ENCODE data around the gene REG3G. TPM values are rescaled to one million over a fixed set of nuclear protein-coding genes. Genes with fewer than 3 reads are reported as not detected.

Gene REG3G
- total RNA-seq (not detected), polyA plus RNA-seq (not detected)
- long read RNA-seq, donor 1 = 0 reads
- long read RNA-seq, donor 2 = 0 reads
- long read RNA-seq, donor 3 = 0 reads
- long read RNA-seq, donor 4 = 0 reads

- intact Hi-C loops (cut with DNase I) = no loop called here
- no peaks in the 10 kb centered on the region for H3K9me3 ChIP-seq (ENCODE audit: control insufficient read depth, low read length)
- DNase-seq = no peak
- no peaks in the 10 kb centered on the region for H3K4me1 ChIP-seq (ENCODE audit: control insufficient read depth, insufficient read depth, low read length)
- H3K27ac ChIP-seq (ENCODE audit: low read length) = no peak within 1 kb of the TSS
- no peaks in the 10 kb centered on the region for H3K27me3 ChIP-seq (ENCODE audit: control insufficient read depth, insufficient read depth)
- no peak for ATAC-seq
- no peak within 1 kb of the TSS for H3K4me3 ChIP-seq (ENCODE audit: low read length)
- WGBS = 27% methylated on average over 3 of the region's 3 CpGs
These were observed at the start of gene REG3G for GRCh38 chr2:79025421-79025820. Gene REG3G (plus strand): TSS chr2:79025702. CDS start chr2:79026094, 392 bp downstream.

GRCh38 chr2:78977661-78978145 is 47.8 kb upstream of the REG3G start:
- WGBS = 65% methylated on average over 4 of the region's 4 CpGs
- Histone ChIP-seq H3K4me3 (ENCODE audit: low read length) (no peak overlapping the region), H3K9me3 (ENCODE audit: control insufficient read depth, low read length) (no peaks in the 10 kb centered on the region), H3K27ac (ENCODE audit: low read length) (no peak overlapping the region), H3K4me1 (ENCODE audit: control insufficient read depth, insufficient read depth, low read length) (no peaks in the 10 kb centered on the region), H3K27me3 (ENCODE audit: control insufficient read depth, insufficient read depth) (no peaks in the 10 kb centered on the region)
- no peak for ATAC-seq
- DNase-seq = no peak
- intact Hi-C loops (cut with DNase I) = no loop called here

- intact Hi-C loops (cut with DNase I) = no loop called here
These were observed 47.2 kb upstream of the REG3G start for GRCh38 chr2:78978340-78978739.

DNA sequence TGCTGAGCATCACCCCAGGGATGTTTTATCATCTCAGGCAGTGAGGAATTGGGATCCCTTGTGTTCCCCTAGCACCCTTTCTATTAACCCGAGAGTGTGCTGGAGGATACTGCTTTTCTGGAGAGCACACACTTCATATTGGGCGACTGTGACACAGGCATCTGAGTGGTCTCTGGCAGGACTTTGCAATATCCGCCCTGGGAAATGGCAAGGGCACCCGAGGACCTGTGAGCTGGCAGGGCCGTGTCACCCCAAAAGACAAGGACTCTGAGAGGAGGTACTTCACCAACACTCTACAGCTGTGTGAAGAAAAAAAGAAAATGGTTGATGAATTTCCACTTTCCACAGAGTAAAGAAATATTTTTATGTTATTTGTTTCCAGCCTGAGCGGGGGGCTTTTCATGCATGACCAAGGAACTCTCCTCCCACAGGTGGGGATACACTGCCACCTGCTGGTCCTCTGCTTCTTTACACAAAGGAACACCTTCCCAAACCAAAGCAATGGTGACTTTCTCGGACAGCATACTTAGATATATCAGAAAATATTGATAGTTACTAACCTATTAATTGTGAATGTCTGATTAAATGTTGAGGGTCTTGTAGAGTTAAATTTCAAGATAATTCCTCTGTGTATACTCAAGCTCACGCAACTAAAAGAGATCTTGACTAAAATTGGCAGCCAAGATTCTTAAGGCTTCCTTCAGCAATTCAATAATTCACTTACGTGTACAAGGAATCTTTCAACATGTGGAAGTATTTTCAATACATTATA is 45.9 kb upstream of the REG3G start:
- Histone ChIP-seq H3K9me3 (ENCODE audit: control insufficient read depth, low read length) (no peaks in the 10 kb centered on the region), H3K27me3 (ENCODE audit: control insufficient read depth, insufficient read depth) (no peaks in the 10 kb centered on the region), H3K4me3 (ENCODE audit: low read length) (no peak overlapping the region), H3K27ac (ENCODE audit: low read length) (no peak overlapping the region), H3K4me1 (ENCODE audit: control insufficient read depth, insufficient read depth, low read length) (no peaks in the 10 kb centered on the region)
- ATAC-seq (no peak), DNase-seq (peak in 1 of 3 donors; percentile 23)
- 27% methylated on average over 9 of the region's 9 CpGs for WGBS
- intact Hi-C loops (cut with DNase I) = no loop called here

More at GRCh38 chr2:78978340-78978739, 47.2 kb upstream of the REG3G start:
- no peak for ATAC-seq
- Histone ChIP-seq H3K4me3 (ENCODE audit: low read length) (no peak overlapping the region), H3K4me1 (ENCODE audit: control insufficient read depth, insufficient read depth, low read length) (no peaks in the 10 kb centered on the region), H3K9me3 (ENCODE audit: control insufficient read depth, low read length) (no peaks in the 10 kb centered on the region), H3K27me3 (ENCODE audit: control insufficient read depth, insufficient read depth) (no peaks in the 10 kb centered on the region), H3K27ac (ENCODE audit: low read length) (no peak overlapping the region)
- DNase-seq = no peak

- no peak overlapping the region for H3K4me3 ChIP-seq (ENCODE audit: low read length)
- H3K27me3 ChIP-seq (ENCODE audit: control insufficient read depth, insufficient read depth) = no peaks in the 10 kb centered on the region
- DNase-seq (no peak), ATAC-seq (no peak)
- no peaks in the 10 kb centered on the region for H3K4me1 ChIP-seq (ENCODE audit: control insufficient read depth, insufficient read depth, low read length)
- 60% methylated on average over 1 of the region's 1 CpG for WGBS
- intact Hi-C loops (cut with DNase I) = no loop called here
- H3K27ac ChIP-seq (ENCODE audit: low read length) = no peak overlapping the region
- H3K9me3 ChIP-seq (ENCODE audit: control insufficient read depth, low read length) = no peaks in the 10 kb centered on the region
These were observed 45.4 kb upstream of the REG3G start for GRCh38 chr2:78980152-78980465.

GRCh38 chr2:78980871-78981270 is 44.6 kb upstream of the REG3G start:
- ATAC-seq (no peak), DNase-seq (no peak)
- Histone ChIP-seq H3K9me3 (ENCODE audit: control insufficient read depth, low read length) (no peaks in the 10 kb centered on the region), H3K27ac (ENCODE audit: low read length) (no peak overlapping the region), H3K4me3 (ENCODE audit: low read length) (no peak overlapping the region), H3K27me3 (ENCODE audit: control insufficient read depth, insufficient read depth) (no peaks in the 10 kb centered on the region), H3K4me1 (ENCODE audit: control insufficient read depth, insufficient read depth, low read length) (no peaks in the 10 kb centered on the region)
- intact Hi-C loops (cut with DNase I) = no loop called here
- 59% methylated on average over 4 of the region's 4 CpGs for WGBS

GRCh38 chr2:78982638-78983330 is 42.7 kb upstream of the REG3G start:
- 47% methylated on average over 4 of the region's 4 CpGs for WGBS
- Histone ChIP-seq H3K9me3 (ENCODE audit: control insufficient read depth, low read length) (no peaks in the 10 kb centered on the region), H3K4me3 (ENCODE audit: low read length) (no peak overlapping the region), H3K27me3 (ENCODE audit: control insufficient read depth, insufficient read depth) (no peaks in the 10 kb centered on the region), H3K4me1 (ENCODE audit: control insufficient read depth, insufficient read depth, low read length) (no peaks in the 10 kb centered on the region), H3K27ac (ENCODE audit: low read length) (no peak overlapping the region)
- intact Hi-C loops (cut with DNase I) = no loop called here
- DNase-seq = no peak
- ATAC-seq = no peak

DNA sequence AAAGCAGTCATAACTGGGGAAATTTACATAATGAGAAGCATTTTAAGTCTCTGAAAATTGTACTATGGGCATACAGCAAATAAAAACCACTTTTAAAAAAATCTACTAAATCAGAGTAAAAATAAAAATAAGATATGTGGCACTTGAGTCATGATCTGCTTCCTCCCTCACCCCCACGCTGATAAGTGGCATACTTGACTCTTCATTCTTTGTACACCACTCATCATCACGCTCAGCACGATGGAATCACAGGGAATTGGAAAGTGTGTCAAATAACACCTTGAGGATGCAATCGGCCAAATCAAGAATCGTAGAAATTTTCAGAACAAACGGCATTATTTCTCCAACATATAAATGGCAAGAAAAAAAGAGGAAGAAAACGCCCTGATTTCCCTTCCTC is 41.1 kb upstream of the REG3G start:
- Histone ChIP-seq H3K4me3 (ENCODE audit: low read length) (no peak overlapping the region), H3K9me3 (ENCODE audit: control insufficient read depth, low read length) (no peaks in the 10 kb centered on the region), H3K27ac (ENCODE audit: low read length) (no peak overlapping the region), H3K27me3 (ENCODE audit: control insufficient read depth, insufficient read depth) (no peaks in the 10 kb centered on the region), H3K4me1 (ENCODE audit: control insufficient read depth, insufficient read depth, low read length) (no peaks in the 10 kb centered on the region)
- 48% methylated on average over 7 of the region's 7 CpGs for WGBS
- DNase-seq (no peak), ATAC-seq (no peak)
- intact Hi-C loops (cut with DNase I) = no loop called here

GRCh38 chr2:78985558-78985957 is 39.9 kb upstream of the REG3G start:
- Histone ChIP-seq H3K27ac (ENCODE audit: low read length) (no peak overlapping the region), H3K4me1 (ENCODE audit: control insufficient read depth, insufficient read depth, low read length) (no peaks in the 10 kb centered on the region), H3K4me3 (ENCODE audit: low read length) (no peak overlapping the region), H3K9me3 (ENCODE audit: control insufficient read depth, low read length) (no peaks in the 10 kb centered on the region), H3K27me3 (ENCODE audit: control insufficient read depth, insufficient read depth) (no peaks in the 10 kb centered on the region)
- no peak for ATAC-seq
- WGBS = 72% methylated on average over 1 of the region's 1 CpG
- intact Hi-C loops (cut with DNase I) = no loop called here
- DNase-seq = no peak

DNA sequence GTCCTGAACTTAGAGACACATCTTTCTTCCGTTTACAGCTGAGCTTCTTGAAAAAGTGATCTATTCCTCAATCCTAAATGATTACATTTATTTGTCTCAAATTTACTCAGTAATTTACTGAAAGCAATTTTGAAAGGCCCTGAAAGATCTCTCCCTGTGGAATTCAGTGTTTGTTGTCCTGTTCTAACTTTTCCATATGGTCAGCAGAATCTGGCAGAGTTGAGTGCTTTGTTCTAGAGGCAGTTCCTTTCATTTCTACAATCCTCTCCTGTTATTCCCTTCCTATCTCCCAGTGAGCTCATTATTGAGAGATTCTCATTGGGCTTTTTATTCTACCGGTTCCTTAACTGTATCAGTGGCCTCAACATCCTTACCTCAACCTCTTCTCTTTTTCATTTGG is 36.5 kb upstream of the REG3G start:
- Histone ChIP-seq H3K4me1 (ENCODE audit: control insufficient read depth, insufficient read depth, low read length) (no peaks in the 10 kb centered on the region), H3K27me3 (ENCODE audit: control insufficient read depth, insufficient read depth) (no peaks in the 10 kb centered on the region), H3K9me3 (ENCODE audit: control insufficient read depth, low read length) (no peaks in the 10 kb centered on the region), H3K4me3 (ENCODE audit: low read length) (no peak overlapping the region), H3K27ac (ENCODE audit: low read length) (no peak overlapping the region)
- WGBS = 55% methylated on average over 2 of the region's 2 CpGs
- no peak for ATAC-seq
- no peak for DNase-seq
- intact Hi-C loops (cut with DNase I) = no loop called here

- no peak overlapping the region for H3K4me3 ChIP-seq (ENCODE audit: low read length)
- ATAC-seq = no peak
- 23% methylated on average over 11 of the region's 11 CpGs for WGBS
These were observed 33.1 kb upstream of the REG3G start for GRCh38 chr2:78992451-78992806.

More at GRCh38 chr2:78992451-78992806, 33.1 kb upstream of the REG3G start:
- Histone ChIP-seq H3K9me3 (ENCODE audit: control insufficient read depth, low read length) (no peaks in the 10 kb centered on the region), H3K4me1 (ENCODE audit: control insufficient read depth, insufficient read depth, low read length) (no peaks in the 10 kb centered on the region), H3K27ac (ENCODE audit: low read length) (no peak overlapping the region), H3K27me3 (ENCODE audit: control insufficient read depth, insufficient read depth) (no peaks in the 10 kb centered on the region)
- intact Hi-C loops (cut with DNase I) = no loop called here
- no peak for DNase-seq

All from right cardiac atrium (tissue), 5 donors.